Stimulated activated effector memory CD8-positive, alpha-beta T cell treated with anti-CD3 and anti-CD28 coated beads, Interleukin-12 subunit alpha, Interleukin-12 subunit beta, amount 100 ng/mL, for 72 hours (primary cell): Measurements from ENCODE around the gene ZFX.
A peak's percentile ranks its signal among the peaks of the same experiment; 100 is the strongest.

Experiments
- ATAC-seq: fragments of 150-1000 bp; cut with Tn5 transposase; 2 replicates; pipeline ENCODE4 v1.10.0; 2021
- DNase-seq, 2 donors: peaks; one replicate each; pipeline ENCODE4 v3.0.0; 2021 to 2022; ENCODE audit warnings: low spot score in 2 of 2
- H3K27ac Mint-ChIP-seq: one replicate; pipeline ENCODE4 v1.8.0; 2022; ENCODE audit warnings: mild to moderate bottlenecking, mixed read lengths
- H3K36me3 Mint-ChIP-seq: one replicate; pipeline ENCODE4 v1.8.0; 2022; ENCODE audit warnings: mild to moderate bottlenecking, mixed read lengths
- H3K4me1 Mint-ChIP-seq: one replicate; pipeline ENCODE4 v1.8.0; 2022; ENCODE audit warnings: mixed read lengths
- H3K4me3 Mint-ChIP-seq: one replicate; pipeline ENCODE4 v1.8.0; 2022; ENCODE audit warnings: mild to moderate bottlenecking, mixed read lengths
- H3K9me3 Mint-ChIP-seq: one replicate; pipeline ENCODE4 v1.8.0; 2022; ENCODE audit warnings: mixed read lengths

Gene ZFX

GRCh38 chrX:24168807-24169206, 19.3 kb downstream of the ZFX start:
- peak overlapping the region; percentile 67 for H3K4me3 Mint-ChIP-seq
- H3K9me3 Mint-ChIP-seq, result no peaks in the 10 kb centered on the region
- peak overlapping the region; percentile 92 for H3K27ac Mint-ChIP-seq
- H3K4me1 Mint-ChIP-seq, result peaks cover 52% of the 10 kb centered on the region
- ATAC-seq (peak; percentile 99), DNase-seq (no peak)
- peaks cover 35% of the 10 kb centered on the region for H3K36me3 Mint-ChIP-seq

GRCh38 chrX:24169211-24169610, 19.7 kb downstream of the ZFX start:
- H3K27ac Mint-ChIP-seq, result peak overlapping the region; percentile 92
- H3K9me3 Mint-ChIP-seq, result no peaks in the 10 kb centered on the region
- H3K4me1 Mint-ChIP-seq, result peaks cover 50% of the 10 kb centered on the region
- ATAC-seq (no peak), DNase-seq (no peak)
- peaks cover 31% of the 10 kb centered on the region for H3K36me3 Mint-ChIP-seq
- H3K4me3 Mint-ChIP-seq, result peak overlapping the region; percentile 67

- no peak for DNase-seq
- no peak for ATAC-seq
- Mint-ChIP-seq H3K4me1 (peaks cover 39% of the 10 kb centered on the region), H3K36me3 (peaks cover 18% of the 10 kb centered on the region), H3K9me3 (no peaks in the 10 kb centered on the region), H3K4me3 (no peak overlapping the region), H3K27ac (no peak overlapping the region)
These were observed 23.8 kb downstream of the ZFX start for GRCh38 chrX:24173115-24173847.

- Mint-ChIP-seq H3K36me3 (peaks cover 2% of the 10 kb centered on the region), H3K4me3 (no peak overlapping the region), H3K4me1 (peaks cover 23% of the 10 kb centered on the region), H3K27ac (peak overlapping the region; percentile 71), H3K9me3 (no peaks in the 10 kb centered on the region)
- ATAC-seq, result peak; percentile 72
- DNase-seq, result no peak
These were observed 25.7 kb downstream of the ZFX start for GRCh38 chrX:24175276-24175675.

- ATAC-seq (no peak), DNase-seq (no peak)
- H3K4me1 Mint-ChIP-seq, result peaks cover 9% of the 10 kb centered on the region
- H3K27ac Mint-ChIP-seq, result no peak overlapping the region
- no peaks in the 10 kb centered on the region for H3K9me3 Mint-ChIP-seq
- no peak overlapping the region for H3K4me3 Mint-ChIP-seq
- no peaks in the 10 kb centered on the region for H3K36me3 Mint-ChIP-seq
These were observed 28.9 kb downstream of the ZFX start for GRCh38 chrX:24178441-24178840.

GRCh38 chrX:24184018-24184417, 34.5 kb downstream of the ZFX start:
- Mint-ChIP-seq H3K36me3 (peaks cover 29% of the 10 kb centered on the region), H3K27ac (no peak overlapping the region), H3K4me3 (no peak overlapping the region), H3K4me1 (peaks cover 27% of the 10 kb centered on the region), H3K9me3 (no peaks in the 10 kb centered on the region)
- ATAC-seq (no peak), DNase-seq (no peak)

GRCh38 chrX:24186483-24186882, 37.0 kb downstream of the ZFX start:
- H3K4me3 Mint-ChIP-seq, result no peak overlapping the region

GRCh38 chrX:24186986-24187385, 37.5 kb downstream of the ZFX start:
- ATAC-seq, result no peak
- Mint-ChIP-seq H3K4me3 (no peak overlapping the region), H3K4me1 (peaks cover 37% of the 10 kb centered on the region), H3K36me3 (peaks cover 31% of the 10 kb centered on the region), H3K27ac (no peak overlapping the region), H3K9me3 (no peaks in the 10 kb centered on the region)
- no peak for DNase-seq

More at GRCh38 chrX:24186483-24186882, 37.0 kb downstream of the ZFX start:
- no peaks in the 10 kb centered on the region for H3K9me3 Mint-ChIP-seq
- ATAC-seq (no peak), DNase-seq (no peak)
- peak overlapping the region; percentile 34 for H3K27ac Mint-ChIP-seq
- peaks cover 29% of the 10 kb centered on the region for H3K36me3 Mint-ChIP-seq
- H3K4me1 Mint-ChIP-seq, result peaks cover 37% of the 10 kb centered on the region

- Mint-ChIP-seq H3K36me3 (peaks cover 47% of the 10 kb centered on the region), H3K4me3 (no peak overlapping the region), H3K27ac (no peak overlapping the region), H3K9me3 (no peaks in the 10 kb centered on the region), H3K4me1 (peaks cover 50% of the 10 kb centered on the region)
- DNase-seq (no peak), ATAC-seq (no peak)
These were observed 40.0 kb downstream of the ZFX start for GRCh38 chrX:24189490-24189889.

GRCh38 chrX:24190500-24191156, 41.1 kb downstream of the ZFX start:
- H3K36me3 Mint-ChIP-seq, result peaks cover 58% of the 10 kb centered on the region
- H3K4me1 Mint-ChIP-seq, result peaks cover 50% of the 10 kb centered on the region
- DNase-seq (no peak), ATAC-seq (no peak)
- no peaks in the 10 kb centered on the region for H3K9me3 Mint-ChIP-seq
- H3K27ac Mint-ChIP-seq, result peak overlapping the region; percentile 54
- no peak overlapping the region for H3K4me3 Mint-ChIP-seq

- Mint-ChIP-seq H3K9me3 (no peaks in the 10 kb centered on the region), H3K36me3 (peaks cover 52% of the 10 kb centered on the region), H3K4me3 (no peak overlapping the region), H3K27ac (no peak overlapping the region), H3K4me1 (peaks cover 41% of the 10 kb centered on the region)
- ATAC-seq (no peak), DNase-seq (no peak)
These were observed 47.0 kb downstream of the ZFX start for GRCh38 chrX:24196509-24196908.

GRCh38 chrX:24198101-24198500, 48.6 kb downstream of the ZFX start:
- no peak overlapping the region for H3K27ac Mint-ChIP-seq
- ATAC-seq, result no peak
- H3K9me3 Mint-ChIP-seq, result no peaks in the 10 kb centered on the region
- peaks cover 55% of the 10 kb centered on the region for H3K36me3 Mint-ChIP-seq
- DNase-seq, result no peak
- H3K4me1 Mint-ChIP-seq, result peaks cover 54% of the 10 kb centered on the region
- H3K4me3 Mint-ChIP-seq, result no peak overlapping the region

- no peak for DNase-seq
- H3K4me1 Mint-ChIP-seq, result peaks cover 53% of the 10 kb centered on the region
- H3K27ac Mint-ChIP-seq, result peak overlapping the region; percentile 62
- ATAC-seq, result no peak
- no peaks in the 10 kb centered on the region for H3K9me3 Mint-ChIP-seq
- peak overlapping the region; percentile 13 for H3K4me3 Mint-ChIP-seq
- peaks cover 50% of the 10 kb centered on the region for H3K36me3 Mint-ChIP-seq
These were observed 50.6 kb downstream of the ZFX start for GRCh38 chrX:24200133-24200532.

- ATAC-seq, result no peak
- Mint-ChIP-seq H3K36me3 (peaks cover 40% of the 10 kb centered on the region), H3K27ac (no peak overlapping the region), H3K4me1 (peaks cover 53% of the 10 kb centered on the region), H3K4me3 (no peak overlapping the region), H3K9me3 (no peaks in the 10 kb centered on the region)
- no peak for DNase-seq
These were observed 51.7 kb downstream of the ZFX start for GRCh38 chrX:24201216-24201615.

- H3K9me3 Mint-ChIP-seq, result no peaks in the 10 kb centered on the region
- peaks cover 47% of the 10 kb centered on the region for H3K4me1 Mint-ChIP-seq
- peak overlapping the region; percentile 88 for H3K27ac Mint-ChIP-seq
- DNase-seq (no peak), ATAC-seq (peak; percentile 82)
- peaks cover 51% of the 10 kb centered on the region for H3K36me3 Mint-ChIP-seq
- H3K4me3 Mint-ChIP-seq, result peak overlapping the region; percentile 53
These were observed 53.0 kb downstream of the ZFX start for GRCh38 chrX:24202465-24203031.
